ENCODE results near the gene TUBB1.
"Not testable (repeated sequence)": the region's sequence is repeated elsewhere in the genome, so short reads cannot be mapped to it uniquely, and the experiment has no call there.

The TUBB1 gene

GRCh38 chr20:59019217-59019616 is at the start of gene TUBB1:
TUBB1 (plus strand) TSS chr20:59019429; CDS start chr20:59019523, 94 bp downstream.
- FAIRE-seq = no peak

- no peak for FAIRE-seq
Observed at GRCh38 chr20:58969439-58969838, 49.8 kb upstream of the TUBB1 start.

- FAIRE-seq = no peak
Observed at GRCh38 chr20:58970146-58970545, 49.1 kb upstream of the TUBB1 start.

GRCh38 chr20:58971429-58971828 is 47.8 kb upstream of the TUBB1 start:
- FAIRE-seq = no peak

GRCh38 chr20:58973179-58973578 is 46.0 kb upstream of the TUBB1 start:
- no peak for FAIRE-seq

- FAIRE-seq = no peak
Observed at GRCh38 chr20:58973866-58974265, 45.4 kb upstream of the TUBB1 start.

GRCh38 chr20:58975353-58975752 is 43.9 kb upstream of the TUBB1 start:
- FAIRE-seq = no peak

- no peak for FAIRE-seq
Observed at GRCh38 chr20:58976061-58976730, 43.0 kb upstream of the TUBB1 start.

GRCh38 chr20:58978351-58979190 is 40.7 kb upstream of the TUBB1 start:
- FAIRE-seq = no peak

GRCh38 chr20:58980711-58981627 is 38.3 kb upstream of the TUBB1 start, which contains the start of gene NELFCD:
NELFCD (plus strand) TSS chr20:58981256; CDS start chr20:58981310, 54 bp downstream.
- no peak for FAIRE-seq

GRCh38 chr20:58981628-58982364 is 37.4 kb upstream of the TUBB1 start:
- no peak for FAIRE-seq

GRCh38 chr20:58982406-58983114 is 36.7 kb upstream of the TUBB1 start:
- FAIRE-seq = no peak

- FAIRE-seq = not testable (repeated sequence)
Observed at GRCh38 chr20:58983115-58983468, 36.1 kb upstream of the TUBB1 start.

- FAIRE-seq = no peak
Observed at GRCh38 chr20:58984691-58985090, 34.5 kb upstream of the TUBB1 start.

- no peak for FAIRE-seq
Observed at GRCh38 chr20:58985656-58986055, 33.6 kb upstream of the TUBB1 start.

GRCh38 chr20:58986286-58986967 is 32.8 kb upstream of the TUBB1 start:
- FAIRE-seq = no peak

- no peak for FAIRE-seq
Observed at GRCh38 chr20:58986968-58987517, 32.2 kb upstream of the TUBB1 start.

GRCh38 chr20:58987790-58988564 is 31.3 kb upstream of the TUBB1 start:
- no peak for FAIRE-seq

- FAIRE-seq = no peak
Observed at GRCh38 chr20:58988565-58988882, 30.7 kb upstream of the TUBB1 start.

- FAIRE-seq = no peak
Observed at GRCh38 chr20:58989196-58989595, 30.0 kb upstream of the TUBB1 start.
